ENCODE data around the gene TMEM131.

- TF ChIP-seq CTCF (conservative IDR thresholded peaks at IDR 0.05; ENCODE audit: low read depth, low read length) (no peak), EZH2 (IDR thresholded peaks at IDR 0.05; ENCODE audit: borderline replicate concordance, low read depth, low read length, poor library complexity, severe bottlenecking) (no peak)
Observed at GRCh38 chr2:97963880-97964279, 31.9 kb downstream of the TMEM131 start.
